ENCODE measurements around the gene ISOC2.

Gene ISOC2

DNA sequence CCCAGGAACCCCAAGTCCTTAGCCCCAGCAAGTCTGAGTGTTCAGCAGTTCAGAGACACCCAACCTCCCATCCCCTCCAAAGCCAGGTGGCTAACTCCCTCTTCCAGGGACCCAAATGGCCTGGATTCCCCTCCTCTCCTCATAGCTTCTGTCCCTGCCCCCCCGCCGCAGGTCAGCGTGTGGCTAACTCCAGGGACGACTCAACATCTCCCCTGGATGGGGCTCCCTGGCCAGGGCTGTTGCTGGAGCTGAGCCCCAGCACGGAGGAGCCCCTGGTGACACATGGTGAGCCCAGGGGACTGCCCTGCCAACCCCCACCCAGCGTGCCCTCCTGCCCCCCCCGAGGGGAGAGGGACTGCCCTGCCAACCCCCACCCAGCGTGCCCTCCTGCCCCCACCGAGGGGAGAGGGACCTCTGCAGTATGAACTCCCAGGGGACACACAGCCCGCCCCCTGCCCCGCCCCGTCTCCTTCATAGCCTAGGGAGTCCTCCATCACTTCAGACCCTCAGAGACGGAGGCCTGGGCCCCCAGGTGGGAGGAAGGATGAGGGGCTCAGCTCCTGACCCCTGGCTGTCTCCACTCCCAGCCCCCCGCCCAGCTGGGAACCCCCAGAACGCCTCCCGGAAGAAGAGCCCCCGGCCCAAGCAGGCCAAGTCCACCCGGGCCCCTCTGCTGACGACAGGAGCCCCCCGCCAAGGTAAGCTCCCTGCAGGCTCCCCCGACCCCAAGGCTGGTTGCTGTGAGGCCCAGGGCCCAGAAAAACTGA is 28.5 kb upstream of the ISOC2 start:
- DNase-seq (ENCODE audit: low read depth in 2 of 2): no peak

GRCh38 chr19:55488986-55489710 is 27.7 kb upstream of the ISOC2 start:
- no peak for DNase-seq (ENCODE audit: low read depth in 2 of 2)

- no peak for DNase-seq (ENCODE audit: low read depth in 2 of 2)
These were observed 26.7 kb upstream of the ISOC2 start, which contains the start of gene SSC5D for GRCh38 chr19:55487924-55488687. SSC5D (plus strand) TSS chr19:55488436; CDS start chr19:55488590, 154 bp downstream.

GRCh38 chr19:55486971-55487923 is 25.8 kb upstream of the ISOC2 start:
- no peak for DNase-seq (ENCODE audit: low read depth in 2 of 2)

- DNase-seq (ENCODE audit: low read depth in 2 of 2): no peak
These were observed 24.9 kb upstream of the ISOC2 start for GRCh38 chr19:55486043-55486970.

DNA sequence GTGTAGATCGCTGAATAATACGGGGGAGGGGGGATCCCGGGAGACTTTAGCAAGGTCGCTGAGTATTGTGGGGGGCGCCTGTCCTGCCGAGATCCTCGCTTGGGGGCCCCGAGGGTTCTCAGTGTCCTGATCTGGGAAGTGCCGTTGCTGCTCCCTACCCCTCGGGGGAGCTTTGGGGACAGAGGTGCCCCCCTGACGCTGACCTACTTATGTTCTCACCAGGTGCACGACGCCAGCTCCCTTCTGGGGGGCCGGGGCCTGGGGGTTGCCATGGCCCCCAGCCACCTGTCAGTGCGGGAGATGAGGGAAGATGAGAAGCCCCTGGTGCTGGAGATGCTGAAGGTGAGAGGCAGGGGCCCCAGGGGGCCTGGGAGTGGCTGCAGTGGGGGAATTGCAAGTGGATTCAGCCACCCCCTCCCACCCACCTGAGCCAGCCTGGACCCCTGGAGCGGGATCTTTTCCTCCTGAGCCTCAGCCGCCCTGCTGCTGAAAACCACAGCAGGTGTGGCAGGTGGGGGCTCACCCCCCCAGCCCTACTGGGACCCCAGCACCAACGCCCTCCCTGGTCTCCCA is 24.1 kb upstream of the ISOC2 start:
- no peak for DNase-seq (ENCODE audit: low read depth in 2 of 2)

DNA sequence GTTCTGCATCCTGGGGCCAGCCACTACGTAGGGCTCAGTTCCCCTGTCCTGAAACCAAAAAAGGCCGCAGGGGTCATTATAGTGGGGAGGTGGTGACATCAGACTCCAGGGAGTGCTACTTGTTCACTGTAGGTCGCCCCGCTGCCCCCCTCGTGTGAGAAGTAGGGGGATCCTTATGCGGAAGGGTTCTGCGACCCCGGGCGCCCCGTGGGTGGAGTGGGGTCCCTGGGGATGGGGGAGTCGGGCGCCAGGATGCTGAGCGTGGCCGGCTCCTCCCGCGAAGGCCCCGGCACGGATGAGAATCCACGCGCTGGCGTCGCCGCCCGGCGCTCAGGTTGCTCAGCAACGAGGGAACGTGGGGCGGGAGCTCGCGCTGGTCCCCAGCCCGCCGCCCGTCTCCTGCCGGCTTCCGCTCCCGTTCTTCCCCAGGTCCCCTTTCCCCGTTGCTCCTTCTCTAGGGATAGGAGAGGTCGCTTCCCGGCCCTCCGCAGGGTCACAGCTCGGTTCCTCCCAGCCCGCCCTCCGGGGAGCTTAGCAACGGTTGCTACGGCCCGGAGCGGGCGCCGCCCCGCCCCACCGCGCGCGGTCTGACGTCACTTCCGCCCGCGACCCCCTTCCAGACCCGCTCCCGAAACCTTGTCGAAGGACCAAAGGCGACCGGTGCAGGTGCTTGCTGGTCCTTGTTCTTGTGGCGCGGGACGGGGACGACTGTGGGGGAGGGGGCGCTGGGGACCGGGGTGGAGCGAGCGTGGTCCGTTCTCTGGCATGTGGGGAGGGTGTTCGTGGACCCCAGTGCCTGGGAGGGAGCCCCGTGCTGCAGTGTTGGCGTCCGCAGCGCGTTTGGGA is 23.4 kb upstream of the ISOC2 start, which contains the start of gene NAT14:
TSS of gene NAT14 (plus strand) at position 596 of the 846 bp plus-strand sequence. CDS start 521 bp downstream, outside the sequence.
- DNase-seq (ENCODE audit: low read depth in 2 of 2): peak in 1 of 2 donors; percentile 34

DNA sequence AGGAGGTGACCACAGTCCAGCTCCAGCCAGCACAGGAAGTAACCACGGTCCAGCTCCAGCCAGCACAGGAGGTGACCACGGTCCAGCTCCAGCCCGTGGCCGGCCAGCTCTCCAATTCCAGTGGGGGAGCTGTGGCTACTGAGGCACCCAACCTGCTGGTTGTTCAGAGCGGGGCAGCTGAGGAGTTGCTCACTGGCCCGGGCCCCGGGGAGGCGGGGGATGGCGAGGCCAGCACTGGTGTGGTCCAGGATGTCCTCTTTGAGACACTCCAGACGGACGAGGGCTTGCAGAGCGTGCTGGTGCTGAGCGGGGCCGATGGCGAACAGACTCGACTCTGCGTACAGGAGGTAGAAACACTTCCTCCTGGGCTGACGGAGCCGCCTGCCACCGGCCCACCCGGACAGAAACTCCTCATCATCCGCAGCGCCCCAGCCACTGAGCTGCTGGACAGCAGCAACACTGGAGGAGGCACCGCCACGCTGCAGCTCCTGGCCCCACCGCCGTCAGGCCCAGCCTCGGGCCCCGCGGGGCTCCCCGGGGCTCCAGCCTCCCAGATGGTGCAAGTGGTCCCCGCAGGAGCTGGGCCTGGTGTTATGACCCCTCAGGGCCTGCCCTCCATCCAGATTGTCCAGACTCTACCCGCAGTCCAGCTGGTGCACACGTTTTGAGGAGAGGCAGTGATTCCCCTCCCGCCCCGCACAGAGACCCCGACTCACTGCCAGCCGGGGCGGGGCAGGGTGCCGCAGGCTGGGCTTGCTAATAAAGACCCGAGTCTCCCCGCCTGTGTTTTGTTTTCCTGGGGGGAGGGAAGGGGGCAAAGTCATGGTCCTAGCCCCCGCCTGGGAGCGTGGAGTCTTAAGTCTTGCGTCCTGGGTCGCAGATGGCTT is 22.5 kb upstream of the ISOC2 start:
- no peak for DNase-seq (ENCODE audit: low read depth in 2 of 2)

GRCh38 chr19:55482967-55483705 is 21.7 kb upstream of the ISOC2 start:
- no peak for DNase-seq (ENCODE audit: low read depth in 2 of 2)

DNA sequence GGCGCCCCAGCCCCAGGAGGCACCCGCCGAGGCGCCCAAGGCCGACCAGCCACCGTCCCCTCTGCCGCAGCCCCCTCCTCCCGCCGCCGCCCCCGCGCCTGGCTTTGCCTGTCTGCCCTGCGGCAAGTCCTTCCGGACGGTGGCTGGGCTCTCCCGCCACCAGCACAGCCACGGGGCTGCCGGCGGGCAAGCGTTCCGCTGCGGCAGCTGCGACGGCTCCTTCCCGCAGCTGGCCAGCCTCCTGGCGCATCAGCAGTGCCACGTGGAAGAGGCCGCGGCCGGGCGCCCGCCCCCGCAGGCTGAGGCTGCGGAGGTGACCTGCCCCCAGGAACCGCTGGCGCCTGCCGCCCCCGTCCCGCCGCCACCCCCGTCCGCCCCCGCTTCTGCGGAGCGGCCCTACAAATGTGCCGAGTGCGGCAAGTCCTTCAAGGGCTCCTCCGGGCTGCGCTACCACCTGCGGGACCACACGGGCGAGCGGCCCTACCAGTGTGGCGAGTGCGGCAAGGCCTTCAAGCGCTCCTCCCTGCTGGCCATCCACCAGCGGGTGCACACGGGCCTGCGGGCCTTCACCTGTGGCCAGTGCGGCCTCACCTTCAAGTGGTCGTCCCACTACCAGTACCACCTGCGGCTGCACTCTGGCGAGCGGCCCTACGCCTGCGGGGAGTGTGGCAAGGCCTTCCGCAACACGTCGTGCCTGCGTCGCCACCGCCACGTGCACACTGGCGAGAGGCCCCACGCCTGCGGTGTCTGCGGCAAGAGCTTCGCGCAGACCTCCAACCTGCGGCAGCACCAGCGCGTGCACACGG is 20.9 kb upstream of the ISOC2 start:
- no peak for DNase-seq (ENCODE audit: low read depth in 2 of 2)

- DNase-seq (ENCODE audit: low read depth in 2 of 2): no peak
These were observed 20.3 kb upstream of the ISOC2 start for GRCh38 chr19:55481794-55482155.

DNA sequence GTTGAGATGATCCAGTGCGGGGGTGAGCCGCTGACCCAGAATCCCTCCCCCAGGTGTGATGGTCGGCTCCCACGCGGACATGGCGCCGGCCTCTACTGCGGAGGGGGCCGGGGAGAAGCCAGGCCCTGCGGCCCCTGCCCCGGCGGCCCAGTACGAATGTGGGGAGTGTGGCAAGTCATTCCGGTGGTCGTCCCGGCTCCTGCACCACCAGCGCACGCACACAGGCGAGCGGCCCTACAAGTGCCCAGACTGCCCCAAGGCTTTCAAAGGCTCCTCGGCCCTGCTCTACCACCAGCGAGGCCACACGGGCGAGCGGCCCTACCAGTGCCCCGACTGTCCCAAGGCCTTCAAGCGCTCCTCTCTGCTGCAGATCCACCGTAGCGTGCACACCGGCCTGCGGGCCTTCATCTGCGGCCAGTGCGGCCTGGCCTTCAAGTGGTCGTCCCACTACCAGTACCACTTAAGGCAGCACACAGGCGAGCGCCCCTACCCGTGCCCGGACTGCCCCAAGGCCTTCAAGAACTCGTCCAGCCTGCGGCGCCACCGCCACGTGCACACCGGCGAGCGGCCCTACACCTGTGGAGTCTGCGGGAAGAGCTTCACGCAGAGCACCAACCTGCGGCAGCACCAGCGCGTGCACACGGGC is 19.8 kb upstream of the ISOC2 start:
- no peak for DNase-seq (ENCODE audit: low read depth in 2 of 2)

DNA sequence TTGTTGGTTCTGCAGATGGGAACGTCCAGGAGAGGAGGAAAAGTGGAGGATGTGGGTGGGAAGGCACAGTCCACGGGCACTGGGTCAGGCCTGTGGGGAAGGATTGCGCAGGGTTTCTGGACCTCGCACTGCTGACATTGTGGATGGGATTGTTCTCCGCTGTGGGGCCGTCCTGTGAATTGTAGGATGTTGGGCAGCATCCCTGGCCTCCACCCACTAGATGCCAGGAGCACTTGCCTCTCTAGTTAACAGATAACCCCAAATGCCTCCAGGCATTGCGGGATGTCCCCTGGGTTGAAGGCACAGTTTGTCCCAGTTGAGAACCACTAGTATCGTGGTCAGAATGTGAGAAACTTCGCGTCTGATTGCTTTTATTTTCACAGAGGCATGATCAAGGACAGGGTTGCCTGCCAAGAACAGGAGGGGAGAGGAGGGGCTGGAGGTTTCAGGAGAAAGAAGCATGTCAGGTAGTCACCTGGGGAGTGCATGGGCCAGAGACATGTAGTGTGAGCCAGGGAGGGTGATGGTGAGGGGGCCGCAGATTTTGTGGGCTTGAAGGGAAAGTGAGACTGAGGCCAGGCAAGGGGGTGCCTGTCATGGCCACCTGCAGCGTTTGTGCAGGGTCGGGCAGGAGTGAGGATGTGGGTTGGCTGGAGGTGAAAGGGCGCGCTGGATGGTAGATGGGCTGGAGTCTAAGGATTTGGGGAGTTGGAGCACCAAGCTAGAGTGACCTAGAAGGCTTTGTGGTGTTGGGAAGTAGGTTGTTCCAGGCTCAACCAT is 18.2 kb upstream of the ISOC2 start:
- DNase-seq (ENCODE audit: low read depth in 2 of 2): no peak

- no peak for DNase-seq (ENCODE audit: low read depth in 2 of 2)
These were observed 17.6 kb upstream of the ISOC2 start for GRCh38 chr19:55479045-55479444.

GRCh38 chr19:55478364-55478763 is 16.9 kb upstream of the ISOC2 start:
- no peak for DNase-seq (ENCODE audit: low read depth in 2 of 2)

Data from stimulated activated CD8-positive, alpha-beta memory T cell treated with anti-CD3 and anti-CD28 coated beads, Interleukin-2, amount 100 ng/mL, for 1 hour (primary cell).